Mesendoderm (in vitro differentiated cells): Measurements from ENCODE around the gene CDC42SE1.
A peak's percentile ranks its signal among the peaks of the same experiment; 100 is the strongest.

Source experiments
- DNase-seq: peaks from one replicate; pipeline ENCODE4 v3.0.0; 2013
- H2AK5ac ChIP-seq: 2 replicates; pipeline ENCODE4 v1.6.1; 2013; ENCODE audit warnings: low read length, inconsistent platforms
- H2BK120ac ChIP-seq: 2 replicates; pipeline ENCODE4 v1.6.1; 2013; ENCODE audit warnings: low read depth, mild to moderate bottlenecking, low read length, moderate library complexity, mixed read lengths
- H2BK15ac ChIP-seq: replicated peaks from 2 replicates; pipeline ENCODE4 v1.6.1; 2013; ENCODE audit warnings: low read depth, mild to moderate bottlenecking, moderate library complexity
- H2BK5ac ChIP-seq: 2 replicates; pipeline ENCODE4 v1.6.1; 2013; ENCODE audit warnings: low read length, inconsistent platforms
- H3K18ac ChIP-seq: 2 replicates; pipeline ENCODE4 v1.6.1; 2013; ENCODE audit warnings: mild to moderate bottlenecking, low read length, mixed read lengths
- H3K23ac ChIP-seq: one replicate; pipeline ENCODE4 v1.6.1; 2013; ENCODE audit warnings: low read length
- H3K27ac ChIP-seq: 2 replicates; pipeline ENCODE4 v1.5.1; 2013; ENCODE audit warnings: low read depth, mild to moderate bottlenecking, inconsistent platforms, low read length, moderate library complexity
- H3K27me3 ChIP-seq: 2 replicates; pipeline ENCODE4 v1.6.1; 2013; ENCODE audit warnings: low read length, control low read depth, mild to moderate bottlenecking, inconsistent platforms; ENCODE audit not compliant: insufficient read depth, poor library complexity
- H3K36me3 ChIP-seq: 2 replicates; pipeline ENCODE4 v1.6.1; 2013; ENCODE audit warnings: low read length, inconsistent platforms; ENCODE audit not compliant: control insufficient read depth, insufficient read depth
- H3K4ac ChIP-seq: one replicate; pipeline ENCODE4 v1.6.1; 2013; ENCODE audit warnings: low read depth, mild to moderate bottlenecking, low read length, moderate library complexity
- H3K4me1 ChIP-seq: 2 replicates; pipeline ENCODE4 v1.6.1; 2013; ENCODE audit warnings: low read depth, low read length, inconsistent platforms; ENCODE audit not compliant: control insufficient read depth
- H3K4me2 ChIP-seq: 2 replicates; pipeline ENCODE4 v1.6.1; 2013; ENCODE audit warnings: low read length
- H3K4me3 ChIP-seq: 2 replicates; pipeline ENCODE4 v1.5.1; 2013; ENCODE audit warnings: mild to moderate bottlenecking, low read length
- H3K56ac ChIP-seq: one replicate; pipeline ENCODE4 v1.6.1; 2013; ENCODE audit warnings: low read length
- H3K79me1 ChIP-seq: 2 replicates; pipeline ENCODE4 v1.6.1; 2013; ENCODE audit warnings: low read length, inconsistent platforms
- H3K79me2 ChIP-seq: 2 replicates; pipeline ENCODE4 v1.6.1; 2013; ENCODE audit warnings: mild to moderate bottlenecking, low read length; ENCODE audit not compliant: control insufficient read depth, insufficient read depth
- H3K9ac ChIP-seq: 2 replicates; pipeline ENCODE4 v1.6.1; 2013; ENCODE audit warnings: low read length, inconsistent platforms
- H4K5ac ChIP-seq: one replicate; pipeline ENCODE4 v1.6.1; 2013; ENCODE audit warnings: low read length
- H4K8ac ChIP-seq: one replicate; pipeline ENCODE4 v1.6.1; 2013; ENCODE audit warnings: low read depth, mild to moderate bottlenecking, control low read depth, low read length, moderate library complexity
- WGBS: extraction: QIAGEN DNeasy Blood & Tissue Kit; methylation state at CpG from one replicate; pipeline ENCODE4 v1.1.7; 2013; ENCODE audit warnings: low lambda C conversion rate, missing lambda C conversion rate; ENCODE audit not compliant: insufficient coverage; ENCODE audit errors: extremely low coverage; 5-methylcytosine and 5-hydroxymethylcytosine counted together

The CDC42SE1 gene

DNA sequence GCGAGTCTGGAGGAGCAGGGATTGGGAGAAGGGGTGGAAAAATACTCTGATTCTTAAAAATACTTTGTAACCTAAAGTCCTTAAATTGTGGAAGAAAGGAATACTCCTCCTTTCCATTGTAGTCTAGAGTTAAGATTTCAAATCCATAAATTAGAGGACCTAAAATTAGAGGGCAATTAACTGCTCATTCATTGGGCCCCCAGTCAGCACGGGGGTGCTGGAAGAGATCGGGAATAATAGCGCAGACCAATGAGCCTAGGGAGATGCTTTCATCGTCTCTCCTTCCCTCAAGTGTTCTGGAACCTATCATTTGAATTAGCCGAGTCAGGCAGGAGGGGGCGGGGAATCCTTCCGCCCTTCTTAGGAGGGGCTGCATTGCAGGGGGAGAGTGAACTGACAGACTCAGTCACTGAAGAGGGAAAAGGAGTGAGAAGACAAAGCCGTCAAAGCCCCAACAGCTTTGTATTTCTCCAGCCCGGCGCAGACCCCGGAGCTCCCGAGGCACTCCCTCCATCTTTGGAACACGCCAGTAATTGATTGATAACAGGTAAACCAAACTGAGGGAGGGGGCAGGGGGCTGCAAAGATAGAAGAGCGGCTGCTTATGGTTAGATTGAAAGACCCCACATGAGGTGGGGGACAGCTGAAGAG lies 710 bp upstream of the CDC42SE1 start, which contains the start of gene MLLT11:
Gene MLLT11, plus strand, starts transcription at position 391 of the 650 bp plus-strand sequence. CDS start 6,828 bp downstream, outside the sequence.
- Histone ChIP-seq H2BK5ac (peak within 1 kb of the TSS; percentile 66), H3K18ac (peak within 1 kb of the TSS; percentile 94), H3K4me1 (peaks cover 10% of the 10 kb centered on the region), H3K23ac (peak within 1 kb of the TSS; percentile 95), H3K36me3 (peaks cover 8% of the 10 kb centered on the region), H3K4me3 (peak within 1 kb of the TSS; percentile 91), H4K5ac (peak within 1 kb of the TSS; percentile 92), H3K27me3 (no peaks in the 10 kb centered on the region), H3K79me2 (peaks cover 70% of the 10 kb centered on the region), H3K4ac (peak within 1 kb of the TSS; percentile 95), H3K4me2 (peak within 1 kb of the TSS; percentile 89), H3K9ac (peak within 1 kb of the TSS; percentile 89), H2BK120ac (peak within 1 kb of the TSS; percentile 76), H2BK15ac (no peak within 1 kb of the TSS), H3K27ac (peak within 1 kb of the TSS; percentile 92), H2AK5ac (peak within 1 kb of the TSS; percentile 60), H3K56ac (peak within 1 kb of the TSS; percentile 96), H4K8ac (peak within 1 kb of the TSS; percentile 69), H3K79me1 (peaks cover 17% of the 10 kb centered on the region)
- WGBS, result no CpG with 5 or more reads among the region's 15 CpGs
- peak; percentile 98 for DNase-seq

DNA sequence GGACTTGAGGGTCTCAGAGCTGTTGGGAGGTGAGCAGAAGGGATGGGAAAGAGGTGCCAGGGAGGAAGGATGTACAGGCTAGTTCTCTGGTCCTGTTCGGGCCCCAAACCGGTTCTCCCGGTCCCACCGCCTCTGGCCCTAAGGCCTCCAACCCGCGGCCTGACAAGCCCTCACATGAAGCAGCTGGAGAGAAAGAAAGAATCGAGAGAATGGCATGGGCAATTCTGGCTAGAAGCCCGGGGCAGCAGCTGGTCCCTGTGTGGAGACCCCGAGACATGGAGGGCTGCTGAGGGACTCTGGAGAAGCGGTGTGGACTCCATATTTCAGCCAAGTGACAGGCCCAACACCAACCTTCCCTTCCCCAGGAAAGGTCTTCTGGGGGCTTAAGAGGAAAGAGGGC lies 730 bp downstream of the CDC42SE1 start:
- Histone ChIP-seq H2BK120ac (peak overlapping the region; percentile 5), H4K8ac (no peak overlapping the region), H3K56ac (peak overlapping the region; percentile 96), H3K27me3 (no peaks in the 10 kb centered on the region), H3K9ac (peak overlapping the region; percentile 89), H3K4me1 (peaks cover 7% of the 10 kb centered on the region), H3K36me3 (peaks cover 12% of the 10 kb centered on the region), H3K27ac (peak overlapping the region; percentile 81), H2BK5ac (peak overlapping the region; percentile 66), H2BK15ac (no peak overlapping the region), H3K18ac (peak overlapping the region; percentile 72), H4K5ac (no peak overlapping the region), H3K4me3 (peak overlapping the region; percentile 91), H3K4ac (peak overlapping the region; percentile 45), H3K4me2 (peak overlapping the region; percentile 90), H3K79me2 (peaks cover 62% of the 10 kb centered on the region), H2AK5ac (peak overlapping the region; percentile 81), H3K79me1 (peaks cover 20% of the 10 kb centered on the region), H3K23ac (no peak overlapping the region)
- no CpG with 5 or more reads among the region's 10 CpGs for WGBS
- peak; percentile 76 for DNase-seq

DNA sequence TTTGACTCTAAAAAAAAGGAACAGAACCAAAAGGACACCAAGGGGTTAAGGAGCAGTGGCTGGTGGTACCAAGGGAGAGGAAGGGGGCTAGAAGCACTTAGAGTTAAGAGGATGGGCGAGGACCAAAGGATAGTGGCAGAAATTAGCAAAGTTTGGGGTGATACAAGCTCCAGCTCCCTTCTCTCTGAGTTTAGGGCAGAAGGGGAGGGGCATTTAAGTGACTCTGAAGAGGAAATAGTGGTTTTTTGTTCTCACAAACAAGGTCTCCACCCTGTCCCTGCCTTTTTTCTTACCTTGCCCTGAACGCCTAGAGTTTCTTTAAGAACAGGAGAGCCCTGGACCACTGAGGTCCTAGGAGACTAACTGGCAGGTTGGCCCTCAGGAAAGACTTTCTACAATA lies 3.3 kb downstream of the CDC42SE1 start:
- H3K4ac ChIP-seq, result no peak overlapping the region
- no peak overlapping the region for H3K4me3 ChIP-seq
- no peak overlapping the region for H2AK5ac ChIP-seq
- no CpG with 5 or more reads among the region's 2 CpGs for WGBS
- H3K18ac ChIP-seq, result no peak overlapping the region
- H3K4me1 ChIP-seq, result peaks cover 7% of the 10 kb centered on the region
- H4K5ac ChIP-seq, result no peak overlapping the region
- peaks cover 42% of the 10 kb centered on the region for H3K79me2 ChIP-seq
- H3K4me2 ChIP-seq, result peak overlapping the region; percentile 4
- H3K56ac ChIP-seq, result peak overlapping the region; percentile 59
- no peaks in the 10 kb centered on the region for H3K27me3 ChIP-seq
- no peak overlapping the region for H2BK15ac ChIP-seq
- H3K23ac ChIP-seq, result no peak overlapping the region
- no peak overlapping the region for H2BK5ac ChIP-seq
- peaks cover 21% of the 10 kb centered on the region for H3K36me3 ChIP-seq
- no peak overlapping the region for H2BK120ac ChIP-seq
- no peak for DNase-seq
- no peak overlapping the region for H4K8ac ChIP-seq
- H3K9ac ChIP-seq, result peak overlapping the region; percentile 53
- peaks cover 20% of the 10 kb centered on the region for H3K79me1 ChIP-seq
- no peak overlapping the region for H3K27ac ChIP-seq

DNA sequence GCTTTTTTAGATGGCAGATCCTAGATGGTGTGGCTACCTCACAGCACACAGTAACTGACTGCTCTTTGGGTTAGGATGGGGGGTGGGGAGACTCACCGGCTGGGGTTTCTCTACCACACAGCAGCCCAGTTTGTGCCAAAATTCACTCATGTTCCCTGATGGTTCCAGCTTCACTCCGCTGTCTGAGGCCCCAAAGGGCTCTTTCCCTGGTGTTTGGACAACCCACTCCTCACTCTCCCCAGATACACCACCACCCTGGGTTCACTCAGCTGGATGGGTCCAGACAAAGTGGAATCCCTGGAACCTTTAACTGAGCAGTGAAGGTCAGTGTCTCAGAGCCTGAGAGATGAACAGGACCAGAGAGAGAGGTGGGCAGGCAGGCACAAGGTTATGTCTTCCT lies 3.8 kb downstream of the CDC42SE1 start:
- H3K23ac ChIP-seq, result no peak overlapping the region
- H3K9ac ChIP-seq, result no peak overlapping the region
- H4K5ac ChIP-seq, result no peak overlapping the region
- H3K27me3 ChIP-seq, result no peaks in the 10 kb centered on the region
- H3K79me2 ChIP-seq, result peaks cover 38% of the 10 kb centered on the region
- no CpG with 5 or more reads among the region's 2 CpGs for WGBS
- H3K4me2 ChIP-seq, result no peak overlapping the region
- H3K56ac ChIP-seq, result no peak overlapping the region
- no peak overlapping the region for H4K8ac ChIP-seq
- no peak overlapping the region for H3K27ac ChIP-seq
- no peak for DNase-seq
- no peak overlapping the region for H3K4ac ChIP-seq
- H2BK5ac ChIP-seq, result no peak overlapping the region
- no peak overlapping the region for H3K4me3 ChIP-seq
- no peak overlapping the region for H2BK15ac ChIP-seq
- peaks cover 7% of the 10 kb centered on the region for H3K4me1 ChIP-seq
- H2BK120ac ChIP-seq, result no peak overlapping the region
- H3K18ac ChIP-seq, result no peak overlapping the region
- no peak overlapping the region for H2AK5ac ChIP-seq
- peaks cover 21% of the 10 kb centered on the region for H3K36me3 ChIP-seq
- peaks cover 20% of the 10 kb centered on the region for H3K79me1 ChIP-seq

DNA sequence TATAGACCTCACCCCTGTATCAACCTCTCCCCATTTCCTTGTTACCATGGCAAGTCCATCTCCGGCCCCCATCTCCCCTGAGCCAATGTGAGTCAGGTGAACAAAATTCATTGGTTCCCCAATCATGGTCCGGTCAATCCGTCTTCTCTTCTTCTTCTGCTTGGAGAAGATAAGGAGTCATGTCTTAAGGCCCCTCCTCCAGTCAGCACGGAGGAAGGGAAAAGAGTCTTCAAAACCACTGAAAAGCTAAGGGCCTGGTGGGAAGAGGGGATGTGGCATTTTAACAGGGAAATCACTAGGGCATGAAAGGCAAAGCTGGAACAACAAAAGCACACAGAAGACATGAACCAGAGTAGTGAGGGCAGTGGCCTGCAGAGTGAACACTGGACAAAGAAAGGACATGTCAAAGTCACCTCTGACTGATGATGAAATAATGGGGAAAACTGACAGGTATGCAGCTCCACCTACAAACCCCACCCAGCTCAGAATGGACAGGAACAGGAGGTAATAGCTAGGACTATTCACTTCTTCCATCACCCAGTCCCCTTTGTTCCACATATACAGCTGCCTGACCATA lies 4.4 kb downstream of the CDC42SE1 start:
- H3K27ac ChIP-seq, result no peak overlapping the region
- WGBS, result no CpG with 5 or more reads among the region's 4 CpGs

More for the DNA sequence above, 4.4 kb downstream of the CDC42SE1 start:
- Histone ChIP-seq H4K8ac (no peak overlapping the region), H3K56ac (no peak overlapping the region), H3K9ac (no peak overlapping the region), H2BK15ac (no peak overlapping the region), H3K36me3 (peaks cover 21% of the 10 kb centered on the region), H3K79me1 (peaks cover 20% of the 10 kb centered on the region), H3K18ac (no peak overlapping the region), H2BK120ac (no peak overlapping the region), H3K23ac (no peak overlapping the region), H3K4me2 (no peak overlapping the region), H2AK5ac (no peak overlapping the region), H2BK5ac (no peak overlapping the region), H3K27me3 (no peaks in the 10 kb centered on the region), H3K4me3 (no peak overlapping the region), H3K79me2 (peaks cover 38% of the 10 kb centered on the region), H3K4me1 (peaks cover 7% of the 10 kb centered on the region), H4K5ac (no peak overlapping the region), H3K4ac (no peak overlapping the region)
- no peak for DNase-seq
